ENCODE data around the gene NEB.

DNA sequence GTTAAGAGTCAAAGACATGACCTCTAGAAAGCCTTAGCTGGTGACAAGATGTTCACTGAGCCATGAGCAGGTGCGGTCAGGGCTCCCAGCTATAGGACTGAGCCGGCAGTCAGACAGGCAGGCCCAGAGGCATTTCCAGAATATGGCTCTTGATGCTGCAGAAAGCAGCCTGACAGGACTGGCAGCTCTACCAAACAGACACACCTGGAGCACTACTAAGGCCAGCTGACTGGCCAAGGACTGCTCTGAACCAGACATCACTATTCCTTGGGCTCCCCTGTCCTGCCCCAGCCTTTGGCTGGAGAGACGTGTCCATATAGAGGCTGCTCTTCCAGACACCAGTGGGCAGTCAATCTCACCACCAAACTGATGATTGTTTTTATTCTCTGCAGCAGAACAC, 225.8 kb downstream of the NEB start:
- TF ChIP-seq CTCF (conservative IDR thresholded peaks at IDR 0.05; ENCODE audit: low read length) (no peak), EZH2phosphoT487 (IDR thresholded peaks at IDR 0.05; ENCODE audit: borderline replicate concordance) (no peak)

All from Loucy (cell line).